ENCODE measurements around the gene SEMA6D.

Gene SEMA6D

DNA sequence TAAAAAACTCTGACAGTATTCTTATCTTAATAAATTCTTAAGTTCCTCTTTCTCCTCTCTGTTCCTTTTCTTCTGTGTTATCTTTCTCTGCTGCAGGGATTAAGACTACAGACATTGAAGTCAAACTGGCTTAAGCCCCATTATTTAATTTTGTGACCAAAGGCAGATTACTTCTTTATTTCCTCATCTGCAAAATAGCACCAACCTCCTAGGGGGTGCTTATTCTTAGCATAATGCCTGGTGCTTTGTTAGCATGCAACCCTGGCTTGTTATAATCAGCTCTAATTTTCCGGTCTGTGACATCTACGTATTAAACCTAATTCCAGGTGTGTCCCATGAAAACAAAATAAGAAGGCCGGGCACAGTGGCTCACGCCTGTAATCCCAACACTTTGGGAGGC lies 23.8 kb downstream of the SEMA6D start:
- TF ChIP-seq, protein P1, sequence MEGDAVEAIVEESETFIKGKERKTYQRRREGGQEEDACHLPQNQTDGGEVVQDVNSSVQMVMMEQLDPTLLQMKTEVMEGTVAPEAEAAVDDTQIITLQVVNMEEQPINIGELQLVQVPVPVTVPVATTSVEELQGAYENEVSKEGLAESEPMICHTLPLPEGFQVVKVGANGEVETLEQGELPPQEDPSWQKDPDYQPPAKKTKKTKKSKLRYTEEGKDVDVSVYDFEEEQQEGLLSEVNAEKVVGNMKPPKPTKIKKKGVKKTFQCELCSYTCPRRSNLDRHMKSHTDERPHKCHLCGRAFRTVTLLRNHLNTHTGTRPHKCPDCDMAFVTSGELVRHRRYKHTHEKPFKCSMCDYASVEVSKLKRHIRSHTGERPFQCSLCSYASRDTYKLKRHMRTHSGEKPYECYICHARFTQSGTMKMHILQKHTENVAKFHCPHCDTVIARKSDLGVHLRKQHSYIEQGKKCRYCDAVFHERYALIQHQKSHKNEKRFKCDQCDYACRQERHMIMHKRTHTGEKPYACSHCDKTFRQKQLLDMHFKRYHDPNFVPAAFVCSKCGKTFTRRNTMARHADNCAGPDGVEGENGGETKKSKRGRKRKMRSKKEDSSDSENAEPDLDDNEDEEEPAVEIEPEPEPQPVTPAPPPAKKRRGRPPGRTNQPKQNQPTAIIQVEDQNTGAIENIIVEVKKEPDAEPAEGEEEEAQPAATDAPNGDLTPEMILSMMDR (IDR thresholded peaks at IDR 0.05; ENCODE audit: low read depth, low read length, missing control alignments), result no peak
- DNase-seq (ENCODE audit: extremely low read depth, low read depth), result no peak
- H3K4me3 ChIP-seq (replicated peaks; ENCODE audit: low read depth, low read length), result no peak overlapping the region

DNA sequence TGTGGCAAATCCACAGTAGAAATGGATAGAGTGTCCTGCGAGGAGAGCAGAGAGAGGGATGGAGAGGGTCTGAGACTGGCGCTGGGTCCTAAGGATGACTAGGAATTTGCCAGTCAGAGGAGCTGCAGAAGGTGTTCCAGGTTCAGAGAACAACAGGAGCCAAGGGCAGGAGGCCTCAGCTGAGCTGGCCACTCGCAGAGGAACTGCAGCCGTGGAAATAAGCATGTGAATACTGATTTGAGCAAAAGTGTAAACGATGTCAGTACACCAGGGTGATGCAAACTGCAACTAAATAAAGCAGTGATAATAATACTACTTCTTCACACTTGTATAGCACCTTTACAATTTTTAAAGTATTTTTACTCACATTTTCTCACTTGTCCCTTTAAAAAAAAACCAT lies 24.6 kb downstream of the SEMA6D start:
- DNase-seq (ENCODE audit: extremely low read depth, low read depth), result no peak
- TF ChIP-seq, protein P1 (IDR thresholded peaks at IDR 0.05; ENCODE audit: low read depth, low read length, missing control alignments), result no peak
- H3K4me3 ChIP-seq (replicated peaks; ENCODE audit: low read depth, low read length), result no peak overlapping the region

DNA sequence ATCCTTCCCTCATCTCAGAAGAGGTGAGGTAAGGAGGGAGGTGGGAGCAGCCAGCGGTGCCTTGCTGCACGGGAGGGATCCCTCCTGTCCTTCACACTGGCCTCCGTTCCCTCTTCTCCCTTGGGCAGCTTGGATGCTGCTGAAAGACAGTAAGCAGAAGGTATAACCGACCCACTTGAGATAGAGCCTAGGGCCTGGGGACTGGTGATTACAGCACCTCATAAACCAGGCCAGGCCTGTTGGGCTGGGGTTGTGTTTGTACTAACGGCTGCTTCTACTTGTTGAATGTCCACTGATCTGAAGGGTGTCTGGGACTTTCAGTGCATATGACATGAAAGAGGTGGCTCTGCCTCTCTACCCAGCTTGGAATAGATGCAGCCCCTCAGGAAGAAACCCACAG lies 25.0 kb downstream of the SEMA6D start:
- TF ChIP-seq, protein P1 (IDR thresholded peaks at IDR 0.05; ENCODE audit: low read depth, low read length, missing control alignments), result no peak
- no peak for DNase-seq (ENCODE audit: extremely low read depth, low read depth)
- H3K4me3 ChIP-seq (replicated peaks; ENCODE audit: low read depth, low read length), result no peak overlapping the region

DNA sequence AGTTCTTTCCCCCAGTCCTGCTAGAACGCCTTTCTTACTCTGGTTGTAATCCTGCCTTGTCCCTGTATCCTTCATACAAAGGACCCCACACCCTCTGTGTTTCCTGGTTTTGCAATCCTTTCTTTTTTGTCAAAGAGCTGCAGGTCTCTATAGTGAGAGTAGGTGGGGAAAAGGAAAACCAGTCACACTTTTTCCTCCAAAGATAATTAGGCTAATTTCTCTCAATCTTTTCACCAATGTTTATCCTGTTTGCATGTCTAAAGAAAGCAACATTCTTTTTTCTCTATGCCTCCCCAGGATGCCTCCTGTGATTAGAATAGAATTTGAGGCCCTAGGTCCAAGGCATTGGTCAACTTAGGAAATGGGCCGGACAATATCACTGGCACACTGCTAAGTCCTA lies 25.4 kb downstream of the SEMA6D start:
- no peak overlapping the region for H3K4me3 ChIP-seq (replicated peaks; ENCODE audit: low read depth, low read length)
- TF ChIP-seq, protein P1 (IDR thresholded peaks at IDR 0.05; ENCODE audit: low read depth, low read length, missing control alignments), result no peak
- no peak for DNase-seq (ENCODE audit: extremely low read depth, low read depth)

DNA sequence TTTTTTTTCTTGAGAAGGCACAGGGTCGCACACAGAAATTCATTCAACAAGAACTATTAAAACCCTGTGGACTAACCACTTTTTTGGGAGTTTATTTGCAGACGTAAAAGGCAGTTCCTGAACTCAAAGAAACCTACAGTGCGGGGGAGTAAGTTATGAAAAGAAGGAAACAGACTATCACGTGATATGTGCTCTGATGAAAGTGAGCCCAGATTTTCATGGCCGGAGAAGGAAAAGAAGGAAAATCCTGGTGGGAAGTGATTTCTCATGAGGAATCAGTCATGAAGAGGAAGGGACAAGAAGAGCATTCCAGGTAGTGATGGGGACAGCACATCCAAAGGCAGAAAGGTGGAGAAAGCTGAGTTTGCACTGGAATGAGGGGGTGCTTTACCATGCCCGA lies 26.1 kb downstream of the SEMA6D start:
- no peak for DNase-seq (ENCODE audit: extremely low read depth, low read depth)
- TF ChIP-seq, protein P1 (IDR thresholded peaks at IDR 0.05; ENCODE audit: low read depth, low read length, missing control alignments), result no peak
- H3K4me3 ChIP-seq (replicated peaks; ENCODE audit: low read depth, low read length), result no peak overlapping the region

DNA sequence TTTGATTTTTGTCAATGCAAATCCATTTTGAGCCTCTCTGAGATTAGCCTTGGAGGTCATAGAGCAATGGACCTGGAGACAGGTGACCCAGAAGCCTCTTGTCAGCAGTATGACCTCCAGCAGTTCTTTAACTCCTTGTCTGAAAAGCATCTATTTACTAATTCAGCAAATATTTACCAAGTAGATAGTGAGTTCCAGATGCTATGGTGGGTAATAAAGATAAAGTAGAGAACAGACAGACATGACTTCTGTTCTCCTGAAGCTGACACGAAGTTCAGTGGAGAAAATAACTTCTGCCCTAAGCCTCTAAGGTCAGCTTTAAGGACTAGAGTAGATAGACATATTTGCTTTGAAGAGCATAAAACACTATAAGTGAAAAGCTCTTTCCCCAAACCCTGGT lies 26.6 kb downstream of the SEMA6D start:
- DNase-seq (ENCODE audit: extremely low read depth, low read depth), result no peak
- TF ChIP-seq, protein P1 (IDR thresholded peaks at IDR 0.05; ENCODE audit: low read depth, low read length, missing control alignments), result no peak
- no peak overlapping the region for H3K4me3 ChIP-seq (replicated peaks; ENCODE audit: low read depth, low read length)

DNA sequence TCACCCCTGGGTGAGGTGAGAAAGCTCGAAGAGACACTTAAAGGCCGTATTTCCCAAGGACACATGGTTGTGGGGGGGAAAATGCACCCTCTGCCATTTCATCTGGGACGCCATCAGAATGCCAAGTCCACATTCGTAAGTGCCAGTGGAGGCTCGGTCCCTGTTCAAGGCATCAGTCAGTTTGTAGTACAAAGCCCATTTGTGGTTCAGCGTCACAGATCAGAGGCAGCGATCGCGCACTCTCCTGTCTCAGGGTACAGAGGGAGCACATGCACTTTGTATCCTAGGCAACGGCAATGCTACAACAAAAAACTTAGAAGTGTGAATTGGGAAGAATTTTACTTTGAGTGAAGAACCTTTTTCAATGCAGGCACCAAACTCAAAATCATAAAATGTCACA lies 27.2 kb downstream of the SEMA6D start:
- no peak for DNase-seq (ENCODE audit: extremely low read depth, low read depth)
- TF ChIP-seq, protein P1 (IDR thresholded peaks at IDR 0.05; ENCODE audit: low read depth, low read length, missing control alignments), result no peak
- H3K4me3 ChIP-seq (replicated peaks; ENCODE audit: low read depth, low read length), result no peak overlapping the region
